ENCODE results near the gene SLC52A1.
"Not testable (repeated sequence)": the region's sequence is repeated elsewhere in the genome, so short reads cannot be mapped to it uniquely, and the experiment has no call there.

Gene SLC52A1

DNA sequence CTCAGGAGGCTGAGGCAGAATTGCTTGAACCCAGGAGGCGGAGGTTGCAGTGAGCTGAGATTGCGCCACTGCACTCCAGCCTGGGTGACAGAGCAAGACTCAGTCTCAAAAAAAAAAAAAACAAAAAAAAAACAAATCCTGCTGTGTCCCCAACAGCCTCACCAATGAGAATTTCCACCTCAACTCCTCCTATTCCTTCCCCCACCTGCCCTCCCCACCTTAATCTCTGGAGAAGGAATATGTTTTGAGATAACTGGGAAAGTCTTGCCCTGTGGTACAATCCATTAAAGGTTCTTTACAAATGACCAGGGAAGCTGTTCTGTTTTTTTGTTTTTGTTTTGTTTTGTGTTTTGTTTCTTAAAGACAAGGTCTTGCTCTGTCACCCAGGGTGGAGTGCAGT is 5.1 kb downstream of the SLC52A1 start:
- not testable (repeated sequence) for DNase-seq

GRCh38 chr17:5027916-5028315 is 7.3 kb downstream of the SLC52A1 start:
- no peak for DNase-seq

DNA sequence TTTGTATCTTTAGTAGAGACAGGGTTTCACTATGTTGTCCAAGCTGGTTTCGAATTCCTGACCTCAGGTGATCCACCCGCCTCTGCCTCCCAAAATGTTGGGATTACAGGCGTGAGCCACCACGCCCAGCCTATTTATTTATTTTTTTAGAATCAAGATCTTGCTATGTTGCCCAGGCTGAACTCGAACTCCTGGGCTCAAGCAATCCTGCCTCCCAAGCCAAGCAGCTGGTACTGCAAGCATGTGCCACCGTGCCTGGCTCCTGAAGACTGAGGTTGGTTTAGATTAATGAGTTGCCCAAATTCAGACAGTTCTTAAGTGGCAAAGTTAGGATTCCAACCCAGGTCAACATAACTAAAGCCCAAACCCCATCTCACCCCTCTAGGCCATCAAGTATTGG is 7.9 kb downstream of the SLC52A1 start:
- DNase-seq, result no peak

GRCh38 chr17:5024604-5025003 is 10.6 kb downstream of the SLC52A1 start:
- DNase-seq, result no peak

DNA sequence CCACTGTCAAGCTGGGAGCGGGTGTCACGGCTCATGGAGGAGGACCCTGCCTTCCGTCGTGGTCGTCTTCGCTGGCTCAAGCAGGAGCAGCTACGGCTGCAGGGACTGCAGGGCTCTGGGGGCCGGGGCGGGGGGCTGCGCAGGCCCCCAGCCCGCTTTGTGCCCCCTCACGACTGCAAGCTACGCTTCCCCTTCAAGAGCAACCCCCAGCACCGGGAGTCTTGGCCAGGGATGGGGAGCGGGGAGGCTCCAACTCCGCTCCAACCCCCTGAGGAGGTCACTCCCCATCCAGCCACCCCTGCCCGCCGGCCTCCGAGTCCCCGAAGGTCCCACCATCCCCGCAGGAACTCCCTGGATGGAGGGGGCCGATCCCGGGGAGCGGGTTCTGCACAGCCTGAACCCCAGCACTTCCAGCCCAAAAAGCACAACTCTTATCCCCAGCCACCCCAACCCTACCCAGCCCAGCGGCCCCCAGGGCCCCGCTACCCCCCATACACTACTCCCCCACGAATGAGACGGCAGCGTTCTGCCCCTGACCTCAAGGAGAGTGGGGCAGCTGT is 11.6 kb downstream of the SLC52A1 start:
- DNase-seq, result no peak

DNA sequence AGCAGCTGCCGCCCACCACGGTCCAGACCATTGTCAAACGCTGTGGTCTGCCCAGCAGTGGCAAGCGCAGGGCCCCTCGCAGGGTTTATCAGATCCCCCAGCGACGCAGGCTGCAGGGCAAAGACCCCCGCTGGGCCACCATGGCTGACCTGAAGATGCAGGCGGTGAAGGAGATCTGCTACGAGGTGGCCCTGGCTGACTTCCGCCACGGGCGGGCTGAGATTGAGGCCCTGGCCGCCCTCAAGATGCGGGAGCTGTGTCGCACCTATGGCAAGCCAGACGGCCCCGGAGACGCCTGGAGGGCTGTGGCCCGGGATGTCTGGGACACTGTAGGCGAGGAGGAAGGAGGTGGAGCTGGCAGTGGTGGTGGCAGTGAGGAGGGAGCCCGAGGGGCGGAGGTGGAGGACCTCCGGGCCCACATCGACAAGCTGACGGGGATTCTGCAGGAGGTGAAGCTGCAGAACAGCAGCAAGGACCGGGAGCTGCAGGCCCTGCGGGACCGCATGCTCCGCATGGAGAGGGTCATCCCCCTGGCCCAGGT is 13.0 kb downstream of the SLC52A1 start:
- no peak for DNase-seq

- DNase-seq, result no peak
Observed at GRCh38 chr17:5020502-5021023, 14.7 kb downstream of the SLC52A1 start.

DNA sequence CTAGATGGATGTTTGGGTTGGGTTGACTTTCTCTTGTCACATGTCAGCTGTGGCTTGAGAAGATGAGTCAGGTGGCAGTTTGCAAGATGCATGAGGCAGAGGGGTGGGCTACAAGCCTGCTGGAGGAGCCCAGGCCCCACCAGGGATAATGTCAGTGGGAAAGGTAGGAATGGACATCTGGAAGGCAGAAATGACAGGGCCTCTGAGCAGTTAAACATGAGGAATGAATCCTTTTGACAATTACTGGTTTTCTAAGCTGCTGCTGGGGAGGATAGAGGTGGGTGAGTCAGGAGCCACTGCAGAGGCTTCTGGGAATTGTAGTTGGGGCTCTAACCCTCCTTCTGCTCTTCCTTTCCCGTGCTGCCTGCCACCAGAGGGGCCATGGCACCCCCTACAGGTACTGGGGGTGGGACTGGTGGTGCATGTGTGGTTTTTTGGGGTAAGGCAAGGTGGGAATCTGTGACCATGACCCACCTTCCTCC is 15.7 kb downstream of the SLC52A1 start:
- no peak for DNase-seq

GRCh38 chr17:5014357-5014756 is 20.9 kb downstream of the SLC52A1 start:
- DNase-seq, result no peak

DNA sequence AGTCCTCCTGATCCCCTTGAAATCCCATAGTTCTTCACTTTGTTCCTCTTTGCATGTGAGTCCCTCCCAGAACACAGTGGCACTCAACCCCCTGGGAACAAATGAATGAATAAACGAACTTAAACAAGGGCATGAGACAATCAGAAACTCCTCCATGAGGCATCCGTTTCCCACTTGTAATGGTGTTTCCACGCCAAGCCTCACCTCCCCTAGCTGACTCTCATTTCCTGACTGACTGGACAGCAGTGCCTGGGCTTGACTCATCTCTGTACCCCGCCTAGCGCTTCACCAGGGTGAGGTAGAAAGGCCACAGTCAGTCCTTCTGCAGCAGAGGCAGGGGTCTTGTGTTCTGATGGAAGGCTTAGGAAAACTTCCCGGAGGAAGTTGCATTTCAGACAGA is 23.3 kb downstream of the SLC52A1 start:
- no peak for DNase-seq

DNA sequence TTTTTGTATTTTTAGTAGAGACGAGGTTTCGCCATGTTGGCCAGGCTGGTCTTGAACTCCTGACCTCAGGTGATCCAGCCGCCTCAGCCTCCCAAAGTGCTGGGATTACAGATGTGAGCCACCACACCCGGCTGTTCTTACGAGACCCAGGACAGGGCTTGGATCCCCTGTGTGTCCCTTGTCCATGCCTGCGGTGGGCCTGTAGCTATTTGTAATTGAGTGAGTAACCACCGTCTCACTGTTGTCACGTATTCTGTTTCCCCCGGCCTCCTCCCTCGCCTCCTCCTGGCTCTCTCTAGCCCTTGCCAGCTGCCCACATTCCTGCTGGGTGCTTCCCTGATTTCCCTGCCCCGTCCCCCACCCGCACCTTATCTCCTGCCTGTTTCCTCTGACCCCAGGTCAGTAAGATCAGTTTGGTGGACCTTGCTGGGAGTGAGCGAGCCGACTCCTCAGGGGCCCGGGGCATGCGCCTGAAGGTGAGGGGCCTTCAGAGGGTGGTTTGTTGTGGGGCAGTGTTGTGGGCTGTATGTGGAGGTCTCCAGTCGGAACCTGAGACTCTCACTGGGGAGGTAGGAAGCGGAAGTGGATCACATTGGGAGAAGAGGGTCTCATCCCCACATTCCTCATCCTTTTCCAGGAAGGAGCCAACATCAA is 31.9 kb downstream of the SLC52A1 start:
- no peak for DNase-seq

GRCh38 chr17:5002121-5002788 is 33.0 kb downstream of the SLC52A1 start:
- no peak for DNase-seq

DNA sequence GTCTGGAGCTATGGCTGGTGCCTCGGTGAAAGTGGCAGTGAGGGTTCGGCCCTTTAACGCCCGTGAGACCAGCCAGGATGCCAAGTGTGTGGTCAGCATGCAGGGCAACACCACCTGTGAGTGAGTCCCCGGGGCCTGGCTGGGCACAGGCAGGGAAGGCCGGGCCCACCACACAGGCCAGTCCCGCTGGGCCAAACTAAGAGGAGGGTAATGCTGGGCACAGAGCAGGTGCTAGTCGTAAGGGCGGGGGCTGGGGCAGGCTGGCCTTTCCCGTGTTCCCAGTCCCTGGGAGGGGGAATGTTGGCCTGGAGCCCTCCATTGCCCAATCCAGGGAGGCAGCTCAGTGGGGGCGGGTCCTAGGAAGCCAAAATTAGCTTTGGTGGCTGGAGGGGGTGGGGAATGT is 35.0 kb downstream of the SLC52A1 start:
- peak; percentile 54 for DNase-seq

DNA sequence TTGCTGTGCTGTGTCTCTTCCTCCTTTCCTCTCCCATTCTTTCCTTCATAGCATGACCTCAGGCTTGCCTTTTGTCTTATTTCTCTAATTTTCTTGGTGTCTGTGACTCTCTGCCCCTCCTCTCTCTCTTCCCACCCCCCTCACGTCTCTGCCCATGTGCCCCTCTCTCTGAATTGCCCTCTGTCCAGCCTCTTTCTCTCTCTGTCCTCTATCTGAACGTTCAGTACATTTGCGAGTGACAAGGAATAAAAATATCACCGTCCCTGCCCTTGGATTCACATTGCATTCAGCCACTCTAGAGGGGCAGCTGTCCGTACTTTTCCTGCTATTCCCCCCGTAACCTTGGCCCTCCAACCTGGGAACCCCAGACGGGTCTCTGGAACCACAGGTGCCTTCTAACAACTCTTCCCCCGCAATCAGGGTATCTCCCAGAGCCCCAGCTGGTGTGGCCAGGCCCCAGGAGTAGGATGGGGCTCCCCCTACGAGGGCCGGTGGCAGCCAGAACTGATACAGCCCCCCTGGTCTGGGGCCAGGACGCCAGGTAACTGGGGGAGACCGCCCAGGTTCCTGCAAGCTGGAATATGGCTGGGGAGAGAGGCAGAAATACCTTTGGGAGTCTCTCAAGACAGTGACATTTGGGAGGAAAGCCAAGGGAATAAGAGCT is 35.7 kb downstream of the SLC52A1 start:
- no peak for DNase-seq

DNA sequence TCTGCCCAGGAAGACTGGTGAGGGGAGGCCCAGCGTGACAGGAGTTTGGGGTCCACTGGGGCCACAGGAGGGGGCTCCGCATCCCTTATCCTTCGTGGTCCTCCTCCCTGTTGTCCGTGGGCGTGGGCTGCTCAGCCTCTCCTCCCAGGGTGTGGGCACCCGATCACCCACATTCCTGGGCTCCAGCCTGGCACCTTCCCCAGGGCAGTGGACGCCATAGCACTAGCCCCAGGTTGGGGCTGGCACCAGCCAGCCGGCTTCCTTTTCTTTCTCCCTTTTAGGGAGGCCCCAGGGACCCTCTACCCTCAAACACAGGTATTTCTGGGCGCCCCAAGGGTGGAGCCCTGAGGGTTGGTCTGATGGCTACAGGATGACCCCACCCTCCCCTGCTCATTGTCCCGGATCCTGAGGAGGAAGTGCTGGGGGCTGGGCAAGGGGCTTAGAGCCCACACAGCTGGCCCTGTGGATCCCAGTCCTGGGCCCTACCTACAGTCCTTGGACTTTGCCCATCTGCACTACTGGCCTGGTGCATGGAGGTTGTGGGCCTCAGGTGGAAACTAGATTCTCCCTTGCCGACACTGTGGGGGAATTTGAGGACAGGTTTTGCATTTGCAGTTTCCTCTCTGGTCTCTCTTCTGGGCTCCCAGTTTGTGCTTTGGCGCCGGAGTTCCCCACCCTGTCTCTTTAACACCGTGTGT is 36.3 kb downstream of the SLC52A1 start:
- DNase-seq, result no peak

GRCh38 chr17:4998027-4998731 is 37.0 kb downstream of the SLC52A1 start:
- peak; percentile 40 for DNase-seq

GRCh38 chr17:4997302-4998026 is 37.8 kb downstream of the SLC52A1 start, which contains the start of the genes INCA1 and KIF1C:
TSS of gene INCA1 (minus strand) at chr17:4997522. CDS start at chr17:4994437, 3,085 bp downstream.
TSS of gene KIF1C (plus strand) at chr17:4997950. CDS start at chr17:5000247, 2,297 bp downstream.
- peak; percentile 95 for DNase-seq

DNA sequence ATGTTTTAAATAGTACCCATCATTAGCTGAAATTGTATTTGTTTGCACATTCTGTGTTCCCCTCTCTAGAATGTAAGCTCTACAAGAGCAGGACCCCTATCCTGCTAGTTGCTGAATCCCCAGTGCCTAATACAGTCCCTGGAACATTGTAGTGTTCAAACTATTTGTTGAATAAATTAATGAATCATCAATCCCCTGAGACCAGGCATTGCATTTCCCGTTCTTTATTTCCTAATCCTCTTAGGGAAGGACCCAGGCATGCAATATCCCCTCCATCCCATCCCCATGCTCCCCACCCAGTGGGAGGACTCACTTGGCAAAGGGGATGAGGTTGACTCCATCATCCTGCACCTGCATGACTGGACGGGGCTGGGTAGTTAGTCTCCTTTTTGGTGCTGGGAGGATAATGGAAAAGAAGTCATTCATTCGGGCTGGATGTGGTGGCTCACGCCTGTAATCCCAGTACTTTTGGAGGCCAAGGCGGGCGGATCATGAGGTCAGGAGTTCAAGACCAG is 41.1 kb downstream of the SLC52A1 start:
- no peak for DNase-seq

- peak; percentile 54 for DNase-seq
Observed at GRCh38 chr17:4987767-4988567, 47.3 kb downstream of the SLC52A1 start.

Data from right hindlimb (tissue), 1 donor.